K562 (cell line): ENCODE results near the gene CPLANE2. TPM values are rescaled to one million over a fixed set of nuclear protein-coding genes. Genes with fewer than 3 reads are reported as not detected.
A peak's percentile ranks its signal among the peaks of the same experiment; 100 is the strongest.
"Not testable (repeated sequence)": the region's sequence is repeated elsewhere in the genome, so short reads cannot be mapped to it uniquely, and the experiment has no call there.

ENCODE experiments used
- ATAC-seq: fragments of 200-7000 bp; cut with Tn5 transposase; 3 replicates; pipeline ENCODE4 v1.9.1; 2020; ENCODE audit warnings: moderate library complexity
- BruUV-seq: library from RNA; stranded (reverse); fragments of 400-500 nt; replicated peaks from 2 replicates; lab custom pipeline; 2021; lab: Mats Ljungman, UMichigan
- CTCF ChIA-PET: fragments of 300-600 bp; formaldehyde crosslinking; extraction: SDS; loops from one replicate; lab custom pipeline; 2021; ENCODE audit warnings: low intra/inter-chr PET ratio; lab: Yijun Ruan, JAX
- POLR2A ChIA-PET: fragments of 300-600, 350-650 bp; sonication (Branson Sonifier 250); formaldehyde crosslinking; extraction: SDS; loops from one replicate; lab custom pipeline; 2021; ENCODE audit warnings: antibody characterized with exemption, inconsistent platforms; lab: Yijun Ruan, JAX
- DNase-seq, 4 experiments: peaks; one replicate each; pipeline versions ENCODE4 v3.0.0 to v3.0.0-alpha.2; 2011 to 2018; ENCODE audit warnings: low spot score in 3 of 4, mixed read lengths in 3 of 4; ENCODE audit errors: extremely low read depth in 1 of 4
- FAIRE-seq: peaks from 2 replicates; lab custom pipeline; 2011; peaks lifted over from hg19 to GRCh38; lab: Jason Lieb, UNC
- H2AFZ ChIP-seq: 2 replicates; pipeline ENCODE4 v1.6.0; 2011; ENCODE audit warnings: low read depth, low read length, control low read depth, inconsistent platforms
- H3K27ac ChIP-seq: fragments of 200-600 bp; 3 replicates; pipeline ENCODE4 v1.8.0; 2011; ENCODE audit warnings: low read depth, mild to moderate bottlenecking, control low read depth, inconsistent platforms, low read length, moderate library complexity, mixed read lengths; ENCODE audit errors: extremely low read depth
- H3K27me3 ChIP-seq, 2 experiments: fragments of 300-600 bp in 1 of 2; 2 replicates in 1 of 2; 3 replicates in 1 of 2; pipeline versions ENCODE4 v1.6.0 to v1.8.0; 2011; ENCODE audit warnings: inconsistent platforms in 2 of 2, low read length in 2 of 2, mild to moderate bottlenecking in 1 of 2, mixed read lengths in 1 of 2, moderate library complexity in 1 of 2; ENCODE audit not compliant: control insufficient read depth in 2 of 2, insufficient read depth in 2 of 2
- H3K36me3 ChIP-seq: fragments of 300-600 bp; 3 replicates; pipeline ENCODE4 v1.8.0; 2011; ENCODE audit warnings: mild to moderate bottlenecking, low read length, inconsistent platforms; ENCODE audit not compliant: control insufficient read depth, insufficient read depth
- H3K4me1 ChIP-seq, 2 experiments: fragments of 200-600 bp in 1 of 2; replicated peaks in 1 of 2; 2 replicates in 1 of 2; 3 replicates in 1 of 2; pipeline versions ENCODE4 v1.5.1 to v1.8.0; 2011; ENCODE audit warnings: inconsistent platforms in 2 of 2, low read length in 2 of 2, mild to moderate bottlenecking in 1 of 2, mixed read lengths in 1 of 2, moderate library complexity in 1 of 2; ENCODE audit not compliant: control insufficient read depth in 2 of 2, insufficient read depth in 2 of 2
- H3K4me2 ChIP-seq: 2 replicates; pipeline ENCODE4 v1.6.1; 2011; ENCODE audit warnings: low read length, control low read depth, inconsistent platforms, mixed read lengths; ENCODE audit not compliant: insufficient read depth
- H3K4me3 ChIP-seq: fragments of 200-600 bp; sonication (generic), shearing (Covaris generic); 2 replicates; pipeline ENCODE4 v1.5.1; 2016; ENCODE audit warnings: control low read depth, inconsistent platforms
- H3K79me2 ChIP-seq: fragments of 200-600 bp; 3 replicates; pipeline ENCODE4 v1.8.0; 2011; ENCODE audit warnings: low read length, inconsistent platforms; ENCODE audit not compliant: control insufficient read depth, insufficient read depth
- H3K9ac ChIP-seq, 2 experiments: 2 replicates each; pipeline versions ENCODE4 v1.6.0 to v1.6.1; 2011; ENCODE audit warnings: low read depth in 2 of 2, low read length in 2 of 2, control low read depth in 1 of 2, inconsistent platforms in 1 of 2, mild to moderate bottlenecking in 1 of 2, mixed read lengths in 1 of 2; ENCODE audit not compliant: insufficient read depth in 1 of 2
- H3K9me1 ChIP-seq: one replicate; pipeline ENCODE4 v1.6.0; 2011; ENCODE audit warnings: inconsistent platforms, mild to moderate bottlenecking, low read length, moderate library complexity; ENCODE audit not compliant: control insufficient read depth, insufficient read depth
- H3K9me3 ChIP-seq: replicated peaks from 2 replicates; pipeline ENCODE4 v1.5.1; 2011; ENCODE audit warnings: low read depth, low read length, inconsistent platforms; ENCODE audit not compliant: control insufficient read depth, insufficient read depth
- H4K20me1 ChIP-seq: replicated peaks from 2 replicates; pipeline ENCODE4 v1.6.1; 2011; ENCODE audit warnings: low read length, inconsistent platforms, mixed read lengths; ENCODE audit not compliant: control insufficient read depth, insufficient read depth
- ARID1B ChIP-seq: fragments of 450-650 bp; IDR thresholded peaks from 2 replicates; pipeline ENCODE4 v1.6.1; 2016; ENCODE audit warnings: antibody characterized with exemption, mild to moderate bottlenecking, inconsistent platforms
- ATF3 ChIP-seq, 2 experiments: fragments of 450-650 bp in 1 of 2; sonication (generic) in 1 of 2; formaldehyde crosslinking in 1 of 2; IDR thresholded peaks in 1 of 2; conservative IDR thresholded peaks in 1 of 2; 2 replicates each; pipeline versions ENCODE4 v1.6.1 to v1.8.1; 2016 to 2023; ENCODE audit warnings: mild to moderate bottlenecking in 2 of 2, moderate library complexity in 2 of 2, inconsistent platforms in 1 of 2, missing genetic modification reagents in 1 of 2
- ATF7 ChIP-seq: fragments of 450-650 bp; IDR thresholded peaks from 2 replicates; pipeline ENCODE4 v1.7.1; 2014; ENCODE audit warnings: mild to moderate bottlenecking, moderate library complexity
- CEBPB ChIP-seq: fragments of 450-650 bp; IDR thresholded peaks from 2 replicates; pipeline ENCODE4 v1.6.1; 2016; ENCODE audit warnings: missing genetic modification characterization, missing compliant biosample characterization
- CEBPG ChIP-seq, 3 experiments: fragments of 200-800 bp in 1 of 3; sonication (Bioruptor generic) in 1 of 3; sonication (generic) in 1 of 3; formaldehyde crosslinking in 1 of 3; IDR thresholded peaks in 2 of 3; conservative IDR thresholded peaks in 1 of 3; 2 replicates each; pipeline versions ENCODE4 v1.6.1 to v1.8.0; 2016 to 2022; ENCODE audit warnings: missing compliant biosample characterization in 2 of 3, missing genetic modification characterization in 2 of 3, mild to moderate bottlenecking in 1 of 3, missing genetic modification reagents in 1 of 3
- CXXC5 ChIP-seq: fragments of 250-450 bp; sonication (Bioruptor Pico); IDR thresholded peaks from 2 replicates; pipeline ENCODE4 v1.8.0; 2022; ENCODE audit warnings: inconsistent platforms, mild to moderate bottlenecking, moderate library complexity
- DMBX1 ChIP-seq: fragments of 250-450 bp; sonication (Bioruptor Pico); IDR thresholded peaks from 2 replicates; pipeline ENCODE4 v1.8.0; 2022; ENCODE audit warnings: inconsistent platforms, mild to moderate bottlenecking, moderate library complexity, borderline replicate concordance
- DPF2 ChIP-seq: fragments of 450-650 bp; IDR thresholded peaks from 2 replicates; pipeline ENCODE4 v1.6.1; 2016
- HDAC2 ChIP-seq: fragments of 450-650 bp; IDR thresholded peaks from 2 replicates; pipeline ENCODE4 v1.6.1; 2016; ENCODE audit warnings: mild to moderate bottlenecking
- IRF9 ChIP-seq: fragments of 450-650 bp; IDR thresholded peaks from 2 replicates; pipeline ENCODE4 v1.6.1; 2016; ENCODE audit warnings: missing biosample characterization, missing genetic modification characterization
- NR2C1 ChIP-seq, 2 experiments: fragments of 450-650 bp; IDR thresholded peaks; 2 replicates each; pipeline ENCODE4 v1.6.1; 2017; ENCODE audit warnings: mild to moderate bottlenecking in 2 of 2, antibody characterized with exemption in 1 of 2, inconsistent platforms in 1 of 2, missing compliant biosample characterization in 1 of 2, missing genetic modification characterization in 1 of 2
- SMARCA4 ChIP-seq: fragments of 450-650 bp; IDR thresholded peaks from 2 replicates; pipeline ENCODE4 v1.6.1; 2016
- TAL1 ChIP-seq: fragments of 450-650 bp; IDR thresholded peaks from 2 replicates; pipeline ENCODE4 v1.6.1; 2016; ENCODE audit warnings: mild to moderate bottlenecking
- WGBS: fragments of 100-300 bp; shearing (Covaris generic); methylation state at CpG from one replicate; pipeline ENCODE4 v1.1.6; 2016; ENCODE audit warnings: low coverage, mixed read lengths; ENCODE audit not compliant: insufficient coverage; ENCODE audit errors: missing lambda C conversion rate; 5-methylcytosine and 5-hydroxymethylcytosine counted together
- in situ Hi-C: fragments of 300-500 bp; cut with MboI; formaldehyde crosslinking; loops from 4 replicates; pipeline ENCODE4 v1.15.0; 2018; ENCODE audit warnings: inconsistent platforms, mixed read lengths
- intact Hi-C: fragments of 100-400 bp; cut with micrococcal nuclease; formaldehyde crosslinking; loops from 2 replicates; pipeline ENCODE4 v1.14.2; 2022
- polyA plus RNA-seq, 8 experiments: library from polyadenylated mRNA; depleted of rRNA in 4 of 8; stranded (reverse) in 5 of 8; unstranded in 3 of 8; fragments of >200 nt; fragmentation: Nextera tagmentation in 2 of 8; fragmentation: Illumina TruSeq in 1 of 8; extraction: Ambion mirVana in 2 of 8; extraction: Trizol in 1 of 8; gene quantifications; 2 replicates each; pipeline versions ENCODE4 v1.2.1 to v1.2.3, GENCODE V29; 2011 to 2014; ENCODE audit warnings: inconsistent platforms in 1 of 8, missing spikeins in 1 of 8
- total RNA-seq, 7 experiments: library from RNA; depleted of rRNA in 6 of 7; stranded (reverse); fragments of >200 nt in 6 of 7; fragmentation: Illumina TruSeq in 2 of 7; extraction: Trizol in 2 of 7; gene quantifications; 2 replicates each; pipeline versions ENCODE4 v1.2.1 to v1.2.3, GENCODE V29; 2011 to 2021; ENCODE audit warnings: low replicate concordance in 1 of 7

The CPLANE2 gene
- total and polyA plus RNA-seq, 9 of the 15 experiments (the other 6 are each of a cell fraction or from before 2014, with no cell fraction given) = 0.17 to 20.9 (median 8.1) TPM

DNA sequence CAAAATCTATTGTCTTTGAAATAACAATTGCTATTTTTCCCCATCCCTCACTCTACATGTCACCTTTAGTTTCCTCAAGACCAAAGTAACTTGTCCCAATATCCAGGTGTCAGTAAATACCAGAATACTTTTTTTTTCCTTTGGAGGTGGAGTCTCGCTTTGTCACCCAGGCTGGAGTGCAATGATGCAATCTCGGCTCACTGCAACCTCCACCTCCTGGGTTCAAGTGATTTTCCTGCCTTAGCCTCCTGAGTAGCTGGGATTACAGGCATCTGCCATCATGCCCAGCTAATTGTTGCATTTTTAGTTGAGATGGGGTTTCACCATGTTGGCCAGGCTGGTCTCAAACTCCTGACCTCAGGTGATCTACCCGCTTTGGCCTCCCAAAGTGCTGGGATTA is 20.6 kb upstream of the CPLANE2 start:
- TF ChIP-seq CXXC5 (CRISPR knock-in tag) (peak; percentile 31; the same call in 1 of the 2 replicates), ATF7 (peak; percentile 78), DMBX1 (CRISPR knock-in tag) (peak; percentile 48; the same call in 1 of the 2 replicates), CEBPG (CRISPR knock-in tag; IDR thresholded peaks at IDR 0.05) (peak; percentile 85), CEBPG (tag; conservative IDR thresholded peaks at IDR 0.05 in 1 of 2, IDR thresholded peaks at IDR 0.05 in 1 of 2) (peak; percentile 87), TAL1 (peak; percentile 26; the same call in 1 of the 2 replicates), HDAC2 (0 out of 2 replicates have a peak, but pooled peaks have one; percentile 51), SMARCA4 (peak; percentile 55; the same call in 1 of the 2 replicates), DPF2 (peak; percentile 56; the same call in 1 of the 2 replicates), ARID1B (peak; percentile 56), CEBPB (tag) (peak; percentile 84), IRF9 (peak; percentile 61; the same call in 1 of the 2 replicates), ATF3 (IDR thresholded peaks at IDR 0.05) (peak; percentile 96), NR2C1 (tag; IDR thresholded peaks at IDR 0.05) (0 out of 2 replicates have a peak, but pooled peaks have one; percentile 38)
- CTCF ChIA-PET; H3K4me2 ChIP-seq; in situ Hi-C loops; H3K9me3 ChIP-seq; intact Hi-C loops; H3K4me1 ChIP-seq; H3K27me3 ChIP-seq; H2AFZ ChIP-seq; H3K4me3 ChIP-seq; H3K79me2 ChIP-seq; BruUV-seq; H4K20me1 ChIP-seq; FAIRE-seq; H3K9me1 ChIP-seq; DNase-seq; H3K27ac ChIP-seq; H3K9ac ChIP-seq; TF ChIP-seq ATF3 (CRISPR knock-in tag; conservative IDR thresholded peaks at IDR 0.05); NR2C1 (IDR thresholded peaks at IDR 0.05): not testable (repeated sequence)
- POLR2A ChIA-PET = interaction anchor here (0.8 to 1.7 kb wide), 2 partner anchors 9 to 10 kb away, joined by 3 to 5 read pairs; no protein-coding TSS in a partner anchor
- WGBS = 60% methylated on average over 3 of the region's 3 CpGs
- peak; percentile 59 for ATAC-seq
- peaks cover 39% of the 10 kb centered on the region for H3K36me3 ChIP-seq
